Measurements from ENCODE around the gene CD79B.
"Not testable (repeated sequence)": the region's sequence is repeated elsewhere in the genome, so short reads cannot be mapped to it uniquely, and the experiment has no call there.

Gene CD79B

GRCh38 chr17:63911041-63911635, 21.0 kb downstream of the CD79B start, which contains the start of gene CSHL1:
TSS of gene CSHL1 (minus strand) at chr17:63911258. CDS start at chr17:63911196, 62 bp downstream.
- no peak for DNase-seq (ENCODE audit: low read depth)

DNA sequence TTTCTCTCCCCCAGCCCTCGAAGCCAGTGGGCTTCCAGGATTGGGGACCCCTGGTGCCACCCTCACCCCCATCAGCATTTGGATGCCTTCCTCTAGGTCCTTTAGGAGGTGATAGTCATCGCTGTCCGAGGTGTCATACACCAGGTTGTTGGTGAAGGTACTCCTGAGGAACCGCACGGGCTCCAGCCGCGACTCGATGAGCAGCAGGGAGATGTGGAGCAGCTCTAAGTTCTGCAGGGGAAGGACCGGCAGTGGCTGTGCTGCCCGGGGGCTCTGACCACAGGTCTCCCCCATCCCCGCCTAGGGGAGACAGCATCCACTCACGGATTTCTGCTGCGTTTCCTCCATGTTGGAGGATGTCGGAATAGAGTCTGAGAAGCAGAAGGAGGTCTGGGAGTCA, 22.0 kb downstream of the CD79B start:
- no peak for DNase-seq (ENCODE audit: low read depth)

DNA sequence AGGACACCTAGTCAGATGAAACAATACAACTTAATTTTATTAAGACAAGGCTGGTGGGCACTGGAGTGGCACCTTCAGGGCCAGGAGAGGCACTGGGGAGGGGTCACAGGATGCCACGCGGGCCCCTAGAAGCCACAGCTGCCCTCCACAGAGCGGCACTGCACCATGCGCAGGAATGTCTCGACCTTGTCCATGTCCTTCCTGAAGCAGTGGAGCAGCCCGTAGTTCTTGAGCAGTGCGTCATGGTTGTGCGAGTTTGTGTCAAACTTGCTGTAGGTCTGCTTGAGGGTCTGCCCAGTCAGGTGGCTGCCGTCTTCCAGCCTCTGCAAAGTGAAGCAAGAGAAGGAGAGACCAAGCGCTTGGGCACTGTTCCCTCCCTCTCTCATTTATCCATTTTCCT, 22.5 kb downstream of the CD79B start:
- not testable (repeated sequence) for DNase-seq (ENCODE audit: low read depth)

DNA sequence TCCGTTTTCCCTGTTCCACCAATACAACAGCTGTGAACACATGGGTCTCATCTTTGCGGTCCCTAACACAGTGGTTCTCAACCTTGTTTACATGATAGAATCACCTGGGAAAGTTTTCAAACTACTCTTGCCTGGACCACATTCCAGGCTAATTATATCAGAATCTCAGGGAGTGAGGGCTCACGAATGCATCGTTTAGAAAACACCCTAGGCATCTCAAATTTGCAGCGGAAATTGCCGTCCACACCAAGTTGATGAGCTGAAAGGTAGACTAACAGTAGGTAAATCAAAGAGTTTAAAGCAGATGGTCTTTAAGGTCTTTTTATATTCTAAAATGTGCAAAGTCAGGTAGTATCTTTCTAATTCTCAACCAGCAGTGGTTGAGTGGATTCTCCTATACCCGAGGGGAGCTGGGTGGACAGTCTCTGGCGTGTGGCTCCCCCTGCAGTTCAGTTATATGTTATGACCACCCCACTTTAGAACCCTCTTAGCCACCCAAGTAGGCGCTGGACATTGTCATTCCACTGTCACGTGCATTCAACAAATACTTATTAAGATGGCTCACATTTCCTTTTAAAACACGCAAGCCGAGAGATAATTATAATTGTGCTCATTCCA, 24.9 kb downstream of the CD79B start:
- peak; percentile 12 for DNase-seq (ENCODE audit: low read depth)

DNA sequence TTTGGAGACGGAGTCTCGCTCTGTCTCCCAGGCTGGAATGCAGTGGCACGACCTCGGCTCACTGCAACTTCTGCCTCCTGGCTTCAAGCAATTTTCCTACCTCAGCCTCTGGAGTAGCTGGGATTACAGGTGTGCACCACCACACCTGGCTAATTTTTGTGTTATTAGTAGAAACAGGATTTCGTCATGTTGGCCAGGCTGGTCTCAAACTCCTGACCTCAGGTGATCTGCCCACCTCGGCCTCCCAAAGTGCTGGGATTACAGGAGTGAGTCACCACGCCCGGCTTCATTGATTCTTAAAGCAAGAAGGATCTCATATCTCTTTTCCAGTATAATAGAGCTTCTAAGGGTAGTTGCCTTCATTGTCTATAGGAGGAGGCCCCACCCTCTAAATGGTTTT, 27.3 kb downstream of the CD79B start:
- not testable (repeated sequence) for DNase-seq (ENCODE audit: low read depth)

GRCh38 chr17:63903787-63904201, 28.3 kb downstream of the CD79B start:
- DNase-seq (ENCODE audit: low read depth), result not testable (repeated sequence)

GRCh38 chr17:63901971-63902370, 30.2 kb downstream of the CD79B start:
- DNase-seq (ENCODE audit: low read depth), result not testable (repeated sequence)

GRCh38 chr17:63898899-63899798, 33.0 kb downstream of the CD79B start:
- DNase-seq (ENCODE audit: low read depth), result peak; percentile 24

DNA sequence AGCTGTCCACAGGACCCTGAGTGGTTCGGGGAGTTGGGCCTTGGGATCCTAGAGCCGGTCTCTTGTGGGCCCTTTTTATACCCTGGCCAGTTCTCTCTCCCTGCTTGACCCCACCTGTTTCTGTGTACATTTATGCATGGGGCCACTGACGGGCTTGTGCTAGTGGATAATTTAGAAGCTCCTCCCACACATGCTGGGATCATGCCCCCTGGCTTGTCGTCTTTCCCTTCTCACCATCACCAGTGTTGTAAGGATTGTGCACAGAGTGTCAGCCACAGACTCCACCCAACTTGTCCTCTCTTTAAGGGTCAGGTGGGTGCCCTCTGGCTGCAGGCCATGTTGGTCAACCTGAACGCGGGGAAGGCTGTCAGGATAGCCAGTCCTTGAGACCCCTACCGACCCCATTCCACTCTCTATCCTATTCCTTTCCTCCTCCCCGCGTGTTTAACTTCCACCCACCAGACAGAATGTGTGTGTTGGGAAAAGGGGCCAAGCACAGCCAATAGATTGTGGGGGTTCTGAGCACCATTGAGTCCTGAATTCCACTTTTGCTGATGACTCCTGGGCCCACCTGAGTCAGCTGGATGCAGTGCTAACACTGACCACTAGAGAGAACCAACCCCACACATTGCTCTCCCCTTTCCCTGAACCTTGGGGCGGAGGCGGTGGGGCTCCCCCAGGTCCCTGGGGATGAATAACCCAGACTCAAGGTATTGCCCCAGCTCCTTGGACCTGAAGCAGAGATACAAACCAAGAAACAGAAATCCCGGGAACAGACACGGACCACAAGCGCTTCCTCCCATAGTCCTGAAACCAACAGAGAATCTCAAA, 35.4 kb downstream of the CD79B start, which contains the start of gene CSH1:
TSS of gene CSH1 (minus strand) at position 51 of the 831 bp plus-strand sequence. CDS start 63 bp downstream, outside the sequence.
- DNase-seq (ENCODE audit: low read depth), result not testable (repeated sequence)

DNA sequence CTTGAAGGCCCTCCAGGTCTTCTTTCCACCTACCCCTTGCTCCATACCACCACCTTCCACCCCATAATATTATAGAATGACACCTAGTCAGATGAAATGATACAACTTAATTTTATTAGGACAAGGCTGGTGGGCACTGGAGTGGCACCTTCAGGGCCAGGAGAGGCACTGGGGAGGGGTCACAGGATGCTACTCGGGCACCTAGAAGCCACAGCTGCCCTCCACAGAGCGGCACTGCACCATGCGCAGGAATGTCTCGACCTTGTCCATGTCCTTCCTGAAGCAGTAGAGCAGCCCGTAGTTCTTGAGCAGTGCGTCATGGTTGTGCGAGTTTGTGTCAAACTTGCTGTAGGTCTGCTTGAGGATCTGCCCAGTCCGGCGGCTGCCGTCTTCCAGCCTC, 37.3 kb downstream of the CD79B start:
- DNase-seq (ENCODE audit: low read depth), result not testable (repeated sequence)

DNA sequence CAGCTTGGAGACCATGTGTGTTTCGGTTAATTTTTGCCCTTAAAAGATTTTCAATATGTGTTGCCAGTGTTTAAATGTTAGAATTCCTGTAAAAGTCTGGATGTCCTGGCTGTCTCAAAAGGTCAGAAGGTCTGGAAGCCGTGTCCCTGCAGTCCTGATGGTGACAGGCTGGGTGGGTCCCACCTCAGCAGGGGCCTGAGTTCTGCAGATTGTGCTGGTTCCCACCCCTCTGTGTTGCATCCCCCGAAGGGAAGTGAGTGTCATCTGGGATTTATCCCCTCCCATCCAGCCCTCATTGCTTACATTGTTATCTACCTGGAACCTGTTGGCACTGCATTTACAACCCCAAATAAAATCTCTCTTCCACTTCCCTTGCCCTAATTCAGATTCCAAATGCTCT, 38.1 kb downstream of the CD79B start:
- DNase-seq (ENCODE audit: low read depth), result not testable (repeated sequence)

DNA sequence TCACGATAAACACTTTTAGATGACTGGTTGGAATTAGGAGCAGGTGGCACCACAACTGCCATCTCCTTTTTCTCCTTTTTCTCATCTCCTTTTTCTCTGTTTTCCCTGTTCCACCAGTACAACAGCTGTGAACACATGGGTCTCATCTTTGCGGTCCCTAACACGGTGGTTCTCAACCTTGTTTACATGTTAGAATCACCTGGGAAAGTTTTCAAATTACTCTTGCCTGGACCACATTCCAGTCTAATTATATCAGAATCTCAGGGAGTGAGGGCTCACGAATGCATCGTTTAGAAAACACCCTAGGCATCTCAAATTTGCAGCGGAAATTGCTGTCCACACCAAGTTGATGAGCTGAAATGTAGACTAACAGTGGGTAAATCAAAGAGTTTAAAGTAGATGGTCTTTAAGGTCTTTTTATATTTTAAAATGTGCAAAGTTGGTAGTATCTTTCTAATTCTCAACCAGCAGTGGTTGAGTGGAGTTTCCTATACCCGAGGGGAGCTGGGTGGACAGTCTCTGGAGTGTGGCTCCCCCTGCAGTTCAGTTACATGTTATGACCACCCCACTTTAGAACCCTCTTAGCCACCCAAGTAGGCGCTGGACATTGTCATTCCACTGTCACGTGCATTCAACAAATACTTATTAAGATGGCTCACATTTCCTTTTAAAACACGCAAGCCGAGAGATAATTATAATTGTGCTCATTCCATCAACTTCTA, 39.7 kb downstream of the CD79B start:
- not testable (repeated sequence) for DNase-seq (ENCODE audit: low read depth)

DNA sequence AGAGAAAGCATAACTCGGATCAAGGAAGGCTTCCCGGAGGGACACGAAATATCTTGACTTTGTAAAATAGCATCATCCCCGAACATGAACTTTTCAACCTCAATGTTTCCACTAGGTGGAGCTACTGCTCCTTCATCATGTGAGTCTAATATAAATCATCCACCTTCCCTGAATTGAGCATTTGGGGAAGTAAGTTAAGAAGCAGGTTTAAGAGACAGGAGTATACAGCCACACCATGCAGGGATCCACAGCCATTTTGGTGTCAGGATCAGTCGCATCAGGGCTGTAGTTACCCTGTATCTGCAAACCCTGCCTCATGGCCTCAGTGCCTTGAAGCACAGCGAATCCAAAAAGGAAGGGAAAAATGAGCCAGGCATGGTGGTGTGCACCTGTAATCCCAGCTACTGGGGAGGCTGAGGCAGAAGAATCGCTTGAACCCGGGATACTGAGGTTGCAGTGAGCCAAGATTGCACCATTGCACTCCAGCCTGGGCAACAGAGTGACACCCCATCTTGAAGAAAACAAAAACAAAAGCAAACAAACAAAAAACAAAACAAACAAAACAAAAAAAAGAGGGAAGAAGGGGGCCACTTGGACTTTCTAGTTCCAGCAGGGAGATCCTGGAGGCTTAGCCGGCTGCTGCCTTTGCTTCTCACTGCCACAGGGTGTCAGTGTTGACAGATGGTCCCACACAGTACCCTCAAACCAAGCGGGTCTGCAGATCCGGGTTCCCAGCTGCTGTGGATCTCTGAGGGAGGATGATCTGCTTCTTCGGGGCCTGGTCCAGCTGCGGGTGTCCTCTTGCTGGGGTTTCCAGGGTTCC, 42.9 kb downstream of the CD79B start:
- peak; percentile 17 for DNase-seq (ENCODE audit: low read depth)

DNA sequence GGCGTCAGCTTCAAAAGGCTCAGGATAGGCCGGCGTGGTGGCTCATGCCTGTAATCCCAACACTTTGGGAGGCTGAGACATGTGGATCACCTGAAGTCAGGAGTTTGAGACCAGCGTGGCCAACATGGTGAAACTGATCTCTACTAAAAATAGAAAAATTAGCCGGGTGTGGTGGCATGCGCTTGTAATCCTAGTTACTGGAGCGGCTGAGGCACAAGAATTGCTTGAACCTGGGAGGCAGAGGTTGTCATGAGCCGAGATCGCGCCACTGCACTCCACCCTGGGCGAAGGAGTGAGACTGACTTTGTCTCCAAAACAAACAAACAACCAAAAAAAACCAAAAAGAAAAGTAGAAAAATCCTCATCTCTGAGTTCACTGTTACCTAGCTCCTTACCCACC, 47.0 kb downstream of the CD79B start:
- DNase-seq (ENCODE audit: low read depth), result not testable (repeated sequence)

- DNase-seq (ENCODE audit: low read depth), result not testable (repeated sequence)
These were observed 49.5 kb downstream of the CD79B start for GRCh38 chr17:63882626-63883126.

DNA sequence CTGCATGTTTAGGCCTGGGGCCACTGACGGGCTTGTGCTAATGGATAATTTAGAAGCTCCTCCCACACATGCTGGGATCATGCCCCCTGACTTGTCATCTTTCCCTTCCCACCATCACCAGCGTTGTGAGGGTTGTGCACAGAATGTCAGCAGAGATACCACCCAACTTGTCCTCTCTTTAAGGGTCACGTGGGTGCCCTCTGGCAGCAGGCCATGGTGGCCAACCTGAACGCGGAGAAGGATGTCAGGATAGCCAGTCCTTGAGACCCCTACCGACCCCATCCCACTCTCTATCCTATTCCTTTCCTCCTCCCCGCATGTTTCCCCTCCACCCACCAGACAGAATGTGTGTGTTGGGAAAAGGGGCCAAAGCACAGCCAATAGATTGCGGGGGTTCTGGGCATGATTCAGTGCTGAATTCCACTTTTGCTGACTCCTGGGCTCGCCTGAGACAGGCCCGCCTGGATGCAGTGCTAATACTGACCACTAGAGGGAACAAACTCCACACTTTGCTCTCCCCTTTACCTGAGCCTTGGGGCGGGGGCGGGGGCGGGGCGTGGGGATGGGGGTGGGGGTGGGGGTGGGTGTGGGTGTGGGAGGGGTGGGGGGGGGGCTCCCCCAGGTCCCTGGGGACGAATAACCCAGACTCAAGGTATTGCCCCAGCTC, 50.1 kb downstream of the CD79B start, which contains the start of gene GH2:
TSS of gene GH2 (minus strand) at position 10 of the 667 bp plus-strand sequence. CDS start 143 bp downstream, outside the sequence.
- peak; percentile 55 for DNase-seq (ENCODE audit: low read depth)

DNA sequence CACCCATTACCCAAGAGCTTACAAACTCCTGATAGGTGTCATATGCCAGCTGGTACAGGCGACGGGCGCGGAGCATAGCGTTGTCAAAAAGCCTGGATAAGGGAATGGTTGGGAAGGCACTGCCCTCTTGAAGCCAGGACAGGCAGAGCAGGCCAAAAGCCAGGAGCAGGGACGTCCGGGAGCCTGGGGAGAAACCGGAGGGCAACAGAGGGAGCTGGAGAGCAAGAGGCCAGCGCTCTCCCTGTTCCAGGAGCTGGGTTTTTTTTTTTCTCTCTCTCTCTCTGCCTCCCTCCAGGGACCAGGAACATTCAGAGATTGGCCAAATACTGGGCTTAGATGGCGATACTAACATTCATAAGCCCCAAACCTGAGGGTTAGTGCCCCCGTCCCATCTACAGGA, 50.8 kb downstream of the CD79B start:
- DNase-seq (ENCODE audit: low read depth), result not testable (repeated sequence)

- DNase-seq (ENCODE audit: low read depth), result no peak
These were observed 51.4 kb downstream of the CD79B start for GRCh38 chr17:63880706-63881105.
